Measurements from ENCODE around the gene PRKCA. TPM values are rescaled to one million over a fixed set of nuclear protein-coding genes. Genes with fewer than 3 reads are reported as not detected.

Gene PRKCA
- total RNA-seq, 4 donors from 2014 or later = 9.0 to 76.1 (median 15.1) TPM

- no peaks in the 10 kb centered on the region for H3K9me3 ChIP-seq
- intact Hi-C loops (cut with DNase I; ENCODE audit: low total_unique reads) = no loop called here
- no peak for DNase-seq
- H3K4me3 ChIP-seq = no peak overlapping the region
- H3K27ac ChIP-seq = no peak overlapping the region
- H3K4me1 ChIP-seq = no peaks in the 10 kb centered on the region
- no peaks in the 10 kb centered on the region for H3K36me3 ChIP-seq
- no peaks in the 10 kb centered on the region for H3K27me3 ChIP-seq
- TF ChIP-seq POLR2A (IDR thresholded peaks at IDR 0.05) (no peak), CTCF (IDR thresholded peaks at IDR 0.05) (no peak)
Measured at GRCh38 chr17:66373079-66373478, 70.7 kb downstream of the PRKCA start.

GRCh38 chr17:66373944-66374817 lies 71.8 kb downstream of the PRKCA start:
- Histone ChIP-seq H3K4me3 (no peak overlapping the region), H3K27ac (no peak overlapping the region), H3K9me3 (no peaks in the 10 kb centered on the region), H3K4me1 (no peaks in the 10 kb centered on the region), H3K27me3 (no peaks in the 10 kb centered on the region), H3K36me3 (no peaks in the 10 kb centered on the region)
- DNase-seq = no peak
- TF ChIP-seq CTCF (IDR thresholded peaks at IDR 0.05) (no peak), POLR2A (IDR thresholded peaks at IDR 0.05) (no peak)
- intact Hi-C loops (cut with DNase I; ENCODE audit: low total_unique reads) = no loop called here

- Histone ChIP-seq H3K27me3 (no peaks in the 10 kb centered on the region), H3K27ac (no peak overlapping the region), H3K4me3 (no peak overlapping the region), H3K9me3 (no peaks in the 10 kb centered on the region), H3K36me3 (no peaks in the 10 kb centered on the region), H3K4me1 (no peaks in the 10 kb centered on the region)
- intact Hi-C loops (cut with DNase I; ENCODE audit: low total_unique reads) = no loop called here
- no peak for TF ChIP-seq CTCF (IDR thresholded peaks at IDR 0.05)
- DNase-seq = no peak
Measured at GRCh38 chr17:66375121-66375520, 72.7 kb downstream of the PRKCA start.

- Histone ChIP-seq H3K36me3 (no peaks in the 10 kb centered on the region), H3K4me3 (no peak overlapping the region), H3K4me1 (peaks cover 0 to 3% of the 10 kb centered on the region in 2 donors), H3K9me3 (no peaks in the 10 kb centered on the region), H3K27ac (no peak overlapping the region), H3K27me3 (no peaks in the 10 kb centered on the region)
- TF ChIP-seq POLR2A (IDR thresholded peaks at IDR 0.05) (no peak), CTCF (IDR thresholded peaks at IDR 0.05) (no peak)
- intact Hi-C loops (cut with DNase I; ENCODE audit: low total_unique reads) = no loop called here
- DNase-seq = no peak
Measured at GRCh38 chr17:66378296-66378695, 75.9 kb downstream of the PRKCA start.

GRCh38 chr17:66379544-66379943 lies 77.1 kb downstream of the PRKCA start:
- Histone ChIP-seq H3K27me3 (no peaks in the 10 kb centered on the region), H3K36me3 (no peaks in the 10 kb centered on the region), H3K4me3 (no peak overlapping the region), H3K27ac (no peak overlapping the region), H3K4me1 (peaks cover 0 to 3% of the 10 kb centered on the region in 2 donors), H3K9me3 (no peaks in the 10 kb centered on the region)
- intact Hi-C loops (cut with DNase I; ENCODE audit: low total_unique reads) = no loop called here
- no peak for DNase-seq
- TF ChIP-seq POLR2A (IDR thresholded peaks at IDR 0.05) (no peak), CTCF (IDR thresholded peaks at IDR 0.05) (no peak)

Data from uterus (tissue), 4 donors.